Hematopoietic multipotent progenitor cell treated with erythropoietin and hydrocortisone succinate and interleukin-3 and kit ligand, for 15 days (in vitro differentiated cells): ENCODE results near the gene ASCC2.
A peak's percentile ranks its signal among the peaks of the same experiment; 100 is the strongest.
"Not testable (repeated sequence)": the region's sequence is repeated elsewhere in the genome, so short reads cannot be mapped to it uniquely, and the experiment has no call there.

Experiments used
- DNase-seq: peaks from one replicate; pipeline ENCODE4 v3.0.0-alpha.2; 2015; ENCODE audit warnings: low spot score

Gene ASCC2, protein sequence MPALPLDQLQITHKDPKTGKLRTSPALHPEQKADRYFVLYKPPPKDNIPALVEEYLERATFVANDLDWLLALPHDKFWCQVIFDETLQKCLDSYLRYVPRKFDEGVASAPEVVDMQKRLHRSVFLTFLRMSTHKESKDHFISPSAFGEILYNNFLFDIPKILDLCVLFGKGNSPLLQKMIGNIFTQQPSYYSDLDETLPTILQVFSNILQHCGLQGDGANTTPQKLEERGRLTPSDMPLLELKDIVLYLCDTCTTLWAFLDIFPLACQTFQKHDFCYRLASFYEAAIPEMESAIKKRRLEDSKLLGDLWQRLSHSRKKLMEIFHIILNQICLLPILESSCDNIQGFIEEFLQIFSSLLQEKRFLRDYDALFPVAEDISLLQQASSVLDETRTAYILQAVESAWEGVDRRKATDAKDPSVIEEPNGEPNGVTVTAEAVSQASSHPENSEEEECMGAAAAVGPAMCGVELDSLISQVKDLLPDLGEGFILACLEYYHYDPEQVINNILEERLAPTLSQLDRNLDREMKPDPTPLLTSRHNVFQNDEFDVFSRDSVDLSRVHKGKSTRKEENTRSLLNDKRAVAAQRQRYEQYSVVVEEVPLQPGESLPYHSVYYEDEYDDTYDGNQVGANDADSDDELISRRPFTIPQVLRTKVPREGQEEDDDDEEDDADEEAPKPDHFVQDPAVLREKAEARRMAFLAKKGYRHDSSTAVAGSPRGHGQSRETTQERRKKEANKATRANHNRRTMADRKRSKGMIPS

DNA sequence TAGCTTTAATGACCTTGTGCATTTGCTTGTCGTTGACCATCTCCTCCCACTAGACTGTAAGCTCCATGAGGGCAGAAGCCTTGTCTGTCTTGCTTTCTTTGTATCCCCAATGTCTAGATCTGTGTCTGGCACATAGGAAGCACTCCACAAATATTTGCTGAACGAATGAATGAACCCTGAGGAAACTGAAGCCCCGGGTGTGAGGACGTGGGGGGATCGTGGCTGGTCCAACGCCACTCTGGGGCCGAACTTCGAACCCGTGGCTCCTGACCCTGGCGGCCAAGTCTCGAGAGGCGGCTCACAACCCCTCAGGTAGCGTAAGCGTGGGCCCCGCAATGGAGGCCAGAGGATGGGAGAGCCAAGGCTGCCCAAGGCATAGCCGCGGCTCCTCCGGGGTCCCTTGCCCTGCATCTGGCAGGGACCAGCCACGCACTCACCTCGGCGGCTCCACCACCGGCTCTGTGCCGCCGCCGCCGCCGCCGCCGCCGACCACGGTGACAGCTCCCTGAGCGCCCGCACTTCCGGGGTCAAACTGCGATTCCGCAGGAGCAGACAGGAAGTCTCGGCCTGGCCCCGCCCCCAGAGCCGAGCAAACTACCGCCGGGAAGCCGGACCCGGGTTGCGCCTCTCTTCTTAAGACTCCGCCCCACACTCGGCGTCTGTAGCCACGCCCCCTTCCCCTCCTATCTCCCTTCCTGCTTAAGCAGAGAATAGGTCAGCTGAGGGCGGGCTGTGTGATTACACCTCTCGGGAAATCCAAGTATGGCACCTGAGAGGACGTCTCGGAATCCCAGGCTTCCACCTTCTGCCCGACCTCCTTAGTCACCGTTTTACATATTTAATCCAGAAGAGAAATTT lies at the start of gene ASCC2:
Gene ASCC2, minus strand, starts transcription at position 534 of the 858 bp plus-strand sequence. CDS start 5,949 bp downstream, outside the sequence.
- DNase-seq, result peak; percentile 99

DNA sequence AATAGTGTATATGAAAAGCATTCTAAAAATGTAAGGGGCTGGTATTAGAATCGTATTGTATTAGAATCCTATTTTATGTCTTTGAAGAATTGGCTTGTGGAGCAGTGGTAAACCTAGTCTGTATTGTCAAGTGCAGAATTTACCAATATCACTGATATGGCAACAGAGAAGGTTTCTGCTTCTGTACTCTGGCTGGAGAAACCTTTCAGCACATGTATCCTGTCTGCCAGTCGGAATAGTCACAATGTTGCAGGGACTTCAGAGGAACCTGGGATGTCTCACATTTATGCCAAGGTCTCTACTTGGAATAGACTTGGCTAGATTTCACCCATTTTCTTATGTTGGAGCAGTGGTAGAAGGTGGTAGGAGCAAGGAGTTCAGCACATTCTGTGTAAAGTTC lies 49.3 kb upstream of the ASCC2 start:
- no peak for DNase-seq

DNA sequence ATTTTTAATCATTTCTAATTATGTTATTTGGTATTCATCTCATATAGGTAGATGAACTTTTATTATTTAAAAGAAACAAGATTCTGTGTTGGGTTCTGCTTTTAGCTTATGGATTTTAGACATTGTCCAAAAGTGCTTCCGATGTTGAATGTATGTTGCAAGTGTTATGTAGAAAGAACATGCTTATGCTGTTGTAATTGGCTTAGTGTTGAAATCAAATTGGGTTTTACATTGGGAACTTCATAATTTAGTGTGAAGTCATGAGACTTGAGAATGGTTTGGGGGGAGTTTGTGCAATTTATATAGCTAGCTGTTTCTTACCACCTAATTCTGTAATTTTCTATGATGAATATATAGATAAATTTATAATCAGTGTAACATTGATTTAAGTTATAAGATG lies 48.5 kb upstream of the ASCC2 start:
- no peak for DNase-seq

DNA sequence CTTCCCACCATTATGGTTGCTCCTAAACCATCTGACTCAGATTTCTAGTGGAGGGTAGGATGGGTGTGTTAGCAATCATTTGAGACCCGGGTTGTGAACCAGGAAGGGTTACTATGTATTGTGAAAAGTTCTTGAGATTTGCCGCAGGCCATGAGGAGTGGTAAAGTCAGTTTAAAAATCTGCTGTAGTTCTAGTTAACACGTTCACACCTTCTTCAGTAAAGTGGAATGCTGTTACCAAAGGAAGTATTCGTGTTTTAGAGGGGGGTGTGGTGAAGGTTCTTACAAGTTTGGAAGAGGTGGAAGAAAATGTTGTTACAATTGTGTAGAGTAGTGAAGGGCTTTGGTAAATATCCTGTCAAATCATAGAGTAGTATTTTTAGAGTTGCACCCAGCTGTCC lies 47.5 kb upstream of the ASCC2 start:
- DNase-seq, result no peak

DNA sequence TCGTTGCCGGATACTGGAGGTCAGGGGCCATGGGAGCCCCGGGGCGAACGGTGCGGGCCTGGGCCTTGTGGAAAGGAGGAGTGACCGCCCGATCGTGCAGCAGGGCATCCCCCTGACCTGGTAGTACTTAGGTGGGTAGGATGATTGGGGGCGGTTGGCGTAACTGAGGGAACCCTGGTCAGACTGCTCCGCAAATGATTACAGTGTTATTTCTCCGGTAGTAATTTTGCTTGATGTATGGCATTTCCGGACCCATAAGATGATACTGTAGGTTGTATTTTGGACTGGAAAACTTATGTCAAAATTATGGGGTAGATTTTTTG lies 45.7 kb upstream of the ASCC2 start:
- peak; percentile 30 for DNase-seq

DNA sequence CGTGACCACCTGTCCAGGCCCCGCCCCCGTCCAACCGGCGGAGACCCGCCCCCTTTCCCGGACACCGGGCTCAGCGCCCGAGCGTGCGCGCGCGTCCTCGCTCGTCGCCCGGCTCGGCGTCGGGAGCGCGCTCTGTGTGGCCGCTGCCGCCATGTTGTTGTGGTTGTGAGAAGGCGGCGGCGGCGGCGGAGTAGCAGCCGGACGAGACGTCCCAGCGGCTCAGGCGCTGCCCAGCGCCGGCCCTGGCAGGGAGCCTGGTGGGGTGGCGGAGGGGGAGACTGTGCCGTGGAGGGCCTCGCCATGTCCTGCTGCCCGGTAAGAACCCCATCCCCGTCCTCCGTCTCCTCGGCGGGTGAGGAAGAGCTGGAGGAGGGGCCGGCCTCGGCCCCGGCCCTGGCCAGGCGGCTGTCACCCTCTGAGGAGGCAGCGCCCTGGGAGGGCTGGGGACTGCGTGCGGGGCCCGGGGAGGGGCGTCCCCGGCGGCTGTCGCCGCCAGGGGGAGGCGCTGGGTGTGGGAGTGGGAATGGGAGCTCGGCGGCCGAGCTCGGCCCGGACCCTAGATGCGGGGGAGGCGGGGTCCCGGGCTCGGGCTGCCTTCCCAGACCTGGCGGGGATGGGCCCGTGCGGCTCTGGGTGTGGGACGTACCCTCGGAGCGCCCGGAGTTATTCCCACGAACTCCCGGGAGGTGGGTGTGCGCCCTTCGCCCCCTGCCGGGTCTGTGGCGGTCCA lies 45.1 kb upstream of the ASCC2 start, which contains the start of gene MTMR3:
Gene MTMR3, plus strand, starts transcription at position 130 of the 730 bp plus-strand sequence. CDS start 87,886 bp downstream, outside the sequence.
- DNase-seq, result peak; percentile 95

DNA sequence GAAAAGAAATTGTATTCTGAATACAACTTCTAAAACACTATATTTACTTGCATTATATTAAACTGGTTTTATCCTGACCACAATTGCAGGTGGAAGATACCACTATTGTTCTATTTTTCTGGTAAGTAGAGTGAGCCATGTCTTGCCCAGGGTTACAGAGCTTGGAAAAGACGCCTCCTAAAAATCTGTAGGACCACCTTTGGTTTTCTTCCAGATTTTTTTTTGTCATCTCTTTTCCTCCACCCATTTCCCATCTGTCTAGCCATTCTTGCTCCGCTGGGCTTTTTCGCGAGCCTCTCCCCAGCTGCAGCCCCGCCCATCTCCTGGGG lies 44.6 kb upstream of the ASCC2 start:
- DNase-seq, result no peak

DNA sequence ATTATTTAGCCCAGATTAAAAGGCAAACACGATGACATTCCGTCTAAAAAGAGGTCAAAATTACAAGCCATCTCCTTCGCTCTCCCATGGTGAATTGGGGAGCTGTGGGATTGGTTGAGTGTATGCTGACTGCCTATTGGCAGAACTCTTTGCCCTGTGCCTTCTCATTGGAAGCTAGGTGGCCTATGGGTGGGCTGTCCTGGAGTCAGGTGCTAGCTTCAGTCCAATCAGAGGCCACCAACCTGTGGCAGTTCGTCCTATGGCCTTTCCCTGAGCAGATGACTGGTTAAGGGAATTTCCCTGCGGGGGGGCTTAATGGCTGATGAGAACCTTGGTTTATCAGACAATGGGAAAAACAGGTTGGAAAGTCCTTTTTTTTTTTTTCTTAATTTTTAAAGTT lies 41.7 kb upstream of the ASCC2 start:
- no peak for DNase-seq

DNA sequence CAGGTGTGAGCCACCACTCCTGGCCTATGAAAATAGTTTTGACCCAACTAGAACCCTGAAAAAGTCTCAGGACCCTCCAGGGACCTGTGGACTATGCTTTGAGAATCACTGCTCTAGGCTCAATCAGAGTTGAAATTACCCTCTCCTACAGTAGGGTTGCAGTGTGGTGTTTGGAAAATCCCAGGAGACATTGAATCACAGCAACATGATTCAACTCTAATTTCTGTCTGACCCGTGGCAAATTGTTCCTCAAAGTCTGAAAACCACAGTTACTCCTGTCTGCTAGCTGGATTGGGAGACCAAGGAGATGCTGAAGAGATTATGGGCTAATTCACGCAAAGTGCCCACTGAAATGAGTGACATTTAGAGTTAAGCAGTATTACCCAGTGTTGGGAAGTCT lies 39.5 kb upstream of the ASCC2 start:
- DNase-seq, result no peak

DNA sequence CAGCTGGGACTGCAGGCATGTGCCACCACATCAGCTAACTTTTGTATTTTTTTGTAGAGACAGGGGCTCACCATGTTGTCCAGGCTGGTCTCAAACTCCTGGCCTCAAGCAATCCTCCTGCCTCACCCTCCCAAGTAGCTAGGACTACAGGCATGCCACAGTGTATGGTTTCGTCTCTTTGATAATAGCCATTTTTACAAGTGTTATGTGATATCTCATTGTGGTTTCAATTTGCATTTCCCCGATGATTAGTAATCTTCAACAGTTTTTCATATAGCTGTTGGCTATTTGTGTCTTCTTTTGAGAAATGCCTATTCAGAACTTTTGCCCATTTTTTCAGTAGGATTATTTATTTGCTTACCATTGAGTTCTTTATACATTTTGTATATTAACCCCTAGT lies 35.9 kb upstream of the ASCC2 start:
- no peak for DNase-seq

DNA sequence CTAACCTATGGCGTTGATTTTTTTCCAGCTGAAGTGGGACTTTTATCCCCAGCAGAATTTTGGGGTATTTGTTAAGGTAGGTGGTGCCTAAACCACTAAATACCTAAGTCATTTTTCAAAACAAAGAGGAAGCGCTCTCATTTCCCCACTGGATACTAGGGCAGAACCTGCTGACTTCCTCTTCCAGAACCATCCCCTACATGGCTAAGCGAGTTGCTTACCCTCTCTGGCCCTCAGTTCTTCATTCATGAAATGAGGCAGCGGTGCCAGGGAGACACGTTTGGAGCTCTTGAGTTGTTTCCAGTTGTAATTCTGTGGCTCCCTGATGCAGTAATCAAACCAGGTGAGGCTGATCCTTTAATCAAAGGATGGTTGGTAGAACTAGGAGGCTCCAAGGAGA lies 34.9 kb upstream of the ASCC2 start:
- DNase-seq, result no peak

DNA sequence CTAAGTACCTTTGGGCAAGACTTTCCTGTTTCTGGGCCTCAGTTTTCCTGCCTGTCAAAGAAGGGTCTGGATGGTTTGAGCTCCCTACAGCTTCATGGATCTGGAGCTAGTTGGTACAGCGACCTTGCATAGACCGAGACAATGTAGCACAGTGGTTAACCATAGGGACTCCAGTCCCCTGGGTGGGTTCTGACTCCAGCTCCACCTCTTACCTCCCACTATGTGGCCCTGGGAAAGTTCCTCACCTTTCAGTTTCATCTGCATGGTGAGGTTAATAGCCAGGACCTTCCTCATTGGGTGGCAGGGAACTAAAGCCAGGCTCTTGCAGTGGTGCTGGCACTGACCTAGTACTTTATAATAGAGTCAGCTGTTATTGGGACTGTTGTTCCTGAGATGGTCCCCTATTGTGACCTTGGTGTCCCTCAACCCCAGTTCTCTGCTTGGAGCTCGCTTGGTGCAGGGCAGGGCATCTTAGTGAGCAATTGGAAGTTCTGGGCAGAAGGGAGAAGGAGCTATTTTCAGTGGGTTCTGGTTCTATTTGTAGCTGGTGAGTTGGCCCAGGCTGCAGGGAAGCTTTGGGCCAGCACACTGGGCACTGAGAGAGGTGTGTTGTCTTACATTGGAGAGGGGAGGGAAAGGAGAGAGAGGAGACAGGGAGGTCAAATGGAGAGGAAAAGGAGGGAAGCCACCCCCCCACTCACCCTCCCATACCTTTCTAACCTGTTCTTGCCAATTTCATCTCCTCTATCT lies 34.2 kb upstream of the ASCC2 start:
- no peak for DNase-seq

DNA sequence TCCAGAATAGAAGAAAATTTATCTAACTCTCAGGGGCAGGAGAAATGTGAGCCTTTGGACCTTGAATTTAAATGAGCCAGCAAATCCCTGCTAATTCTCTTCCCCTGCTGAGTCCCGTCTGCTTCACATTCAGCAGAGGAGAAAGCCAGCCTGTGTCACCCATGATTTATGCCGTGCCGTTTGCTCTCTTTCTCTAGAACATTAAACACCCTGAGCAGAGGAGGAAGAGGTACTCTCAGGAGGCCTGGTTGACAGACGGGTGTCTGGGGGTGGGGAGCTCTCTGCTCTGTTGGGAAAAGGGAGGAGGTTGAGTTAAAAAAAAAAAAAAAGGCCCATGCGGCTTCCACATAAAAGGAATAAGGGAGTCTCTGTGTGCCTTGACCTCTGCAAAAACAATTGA lies 33.6 kb upstream of the ASCC2 start:
- DNase-seq, result no peak

DNA sequence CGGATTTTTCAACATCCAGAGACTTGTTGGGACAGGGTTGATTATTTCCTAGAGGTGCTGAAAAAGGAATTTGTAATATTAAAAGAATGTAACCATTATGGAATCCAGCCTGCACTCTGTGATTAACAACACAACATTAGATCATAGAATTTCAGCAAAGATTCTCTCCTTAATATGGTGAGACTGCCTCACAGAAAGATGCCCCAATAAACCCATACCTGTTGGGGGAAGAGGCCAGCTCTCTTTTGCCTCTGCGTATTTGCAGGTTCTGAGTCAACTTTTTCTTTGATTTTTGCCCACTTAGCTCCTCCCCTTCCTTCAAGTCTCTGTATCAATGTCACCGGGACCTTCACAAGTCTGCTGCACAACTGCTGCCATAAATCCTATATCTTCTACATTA lies 32.5 kb upstream of the ASCC2 start:
- DNase-seq, result no peak

DNA sequence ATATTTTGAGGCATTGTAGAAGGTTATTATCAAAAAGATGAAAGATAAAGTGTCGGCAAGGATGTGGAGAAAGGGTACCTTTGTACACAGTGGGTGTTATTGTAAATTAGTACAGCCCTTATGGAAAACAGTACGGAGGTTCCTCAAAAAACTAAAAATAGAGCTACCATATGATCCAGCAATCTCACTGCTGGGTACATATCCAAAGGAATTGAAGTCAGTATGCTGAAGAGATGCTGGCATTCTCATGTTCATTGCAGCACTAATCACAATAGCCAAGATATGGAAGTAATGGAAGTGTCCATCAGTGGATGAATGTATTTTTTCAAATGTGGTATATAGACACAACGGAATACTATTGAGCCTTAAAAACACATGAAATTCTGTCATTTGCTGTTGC lies 29.8 kb upstream of the ASCC2 start:
- no peak for DNase-seq

DNA sequence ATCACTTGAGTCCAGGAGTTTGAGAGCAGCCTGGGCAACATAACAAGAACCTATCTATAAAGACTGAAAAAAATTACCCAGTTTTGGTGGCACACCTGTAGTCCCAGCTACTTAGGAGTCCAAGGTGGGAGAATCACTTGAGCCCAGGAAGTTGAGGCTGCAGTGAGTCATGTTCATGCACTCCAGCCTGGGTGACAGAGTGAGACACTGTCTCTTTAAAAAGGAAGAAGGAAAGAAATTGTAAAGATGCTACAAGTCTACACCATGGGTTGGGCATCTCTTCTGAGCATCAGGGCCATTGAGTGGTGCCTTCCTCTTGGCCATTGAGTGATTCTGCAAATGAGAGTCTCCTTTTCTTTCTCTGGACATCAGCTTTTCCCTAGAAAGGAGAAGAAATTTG lies 29.2 kb upstream of the ASCC2 start:
- no peak for DNase-seq

DNA sequence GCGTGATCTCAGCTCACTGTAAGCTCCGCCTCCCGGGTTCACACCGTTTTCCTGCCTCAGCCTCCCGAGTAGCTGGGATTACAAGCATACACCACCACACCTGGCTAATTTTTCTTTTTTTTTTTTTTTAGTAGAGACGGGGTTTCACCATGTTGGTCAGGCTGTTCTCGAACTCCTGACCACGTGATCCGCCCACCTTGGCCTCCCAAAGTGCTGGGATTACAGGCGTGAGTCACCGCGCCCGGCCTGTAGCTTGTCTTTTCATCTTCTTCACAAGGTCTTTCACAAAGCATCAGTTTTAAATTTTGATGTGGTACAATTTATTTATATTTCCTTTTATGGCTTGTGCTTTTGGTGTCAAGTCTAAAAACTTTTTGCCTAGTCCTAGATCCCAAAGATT lies 27.5 kb upstream of the ASCC2 start:
- not testable (repeated sequence) for DNase-seq

DNA sequence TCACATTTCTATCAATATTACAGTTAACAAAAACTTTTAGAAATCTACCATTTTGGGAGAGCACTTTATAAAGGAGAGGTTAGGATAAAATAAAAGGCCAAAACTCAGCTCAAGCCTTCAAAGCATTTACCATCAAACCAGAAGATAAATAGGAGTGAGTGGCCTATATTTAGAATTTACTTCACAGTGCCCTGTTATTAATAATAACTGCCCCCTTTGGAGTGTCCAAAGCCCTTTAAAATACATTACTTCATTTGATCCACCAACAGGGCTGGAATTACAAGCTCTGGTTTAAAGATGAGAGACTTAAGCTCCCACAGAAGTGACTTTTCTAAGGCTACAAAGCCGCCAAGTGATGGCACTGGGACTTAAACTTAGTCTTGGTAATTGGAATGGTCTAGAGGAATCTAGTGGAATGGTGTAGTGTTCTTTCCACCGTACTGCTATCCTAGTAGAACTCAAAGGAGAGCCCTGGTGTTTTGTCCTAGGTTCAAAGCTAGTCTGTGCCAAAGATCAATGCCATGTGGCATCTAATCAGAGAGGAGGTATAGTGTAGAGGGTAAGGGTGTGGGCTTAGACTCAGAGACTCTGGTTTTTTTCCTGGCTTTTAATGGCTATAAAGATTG lies 23.7 kb upstream of the ASCC2 start:
- DNase-seq, result no peak

DNA sequence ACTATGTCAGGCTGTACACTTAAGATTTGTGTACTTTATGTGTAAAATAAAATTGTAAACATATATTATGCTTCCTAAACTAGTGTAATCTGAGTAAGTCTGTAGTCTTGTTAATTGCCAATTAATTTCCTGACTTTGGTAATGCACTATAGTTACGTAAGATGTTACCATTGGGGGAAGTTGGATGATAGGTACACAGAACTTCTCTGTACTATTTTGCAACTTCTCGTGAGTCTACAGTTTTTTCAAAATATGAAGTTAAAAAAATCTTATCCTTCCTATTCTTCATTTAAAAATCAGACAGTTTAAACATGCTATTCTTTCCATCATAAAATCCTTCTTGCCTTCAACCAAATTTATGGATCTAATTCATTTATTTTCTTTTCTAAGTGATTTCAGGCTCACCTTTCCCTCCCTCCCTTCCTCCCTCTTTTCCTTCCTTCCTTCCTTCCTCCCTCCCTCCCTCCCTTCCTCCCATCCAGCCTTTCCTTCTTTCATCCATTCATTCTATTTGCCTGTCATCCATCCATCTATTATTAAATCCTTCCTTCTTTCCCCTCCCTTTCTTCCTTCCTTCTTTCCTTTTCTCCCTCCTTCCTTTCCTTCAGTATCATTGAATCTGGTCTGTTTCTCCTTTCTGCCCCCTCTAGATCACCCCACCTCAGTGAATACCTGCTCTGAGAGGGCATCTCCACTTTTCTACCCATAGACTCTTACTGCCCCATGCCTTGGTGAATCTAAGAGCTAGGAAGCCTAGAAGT lies 22.1 kb upstream of the ASCC2 start:
- no peak for DNase-seq

DNA sequence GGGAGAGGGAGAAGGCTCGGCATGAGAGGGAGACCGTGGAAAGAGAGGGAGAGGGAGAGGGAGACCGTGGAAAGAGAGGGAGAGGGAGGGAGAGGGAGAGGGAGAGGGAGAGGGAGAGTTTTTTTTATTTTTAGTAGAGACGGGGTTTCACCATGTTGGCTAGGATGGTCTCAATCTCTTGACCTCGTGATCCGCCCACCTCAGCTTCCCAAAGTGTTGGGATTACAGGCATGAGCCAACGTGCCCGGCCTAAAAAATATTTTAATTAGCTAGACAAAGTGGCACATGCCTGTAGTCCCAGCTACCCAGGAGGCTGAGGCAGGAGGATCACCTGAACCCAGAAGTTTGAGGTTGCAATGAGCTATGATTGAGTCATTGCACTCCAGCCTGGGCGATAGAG lies 21.0 kb upstream of the ASCC2 start:
- not testable (repeated sequence) for DNase-seq
